ENCODE results near the gene PCNX2. TPM values are rescaled to one million over a fixed set of nuclear protein-coding genes. Genes with fewer than 3 reads are reported as not detected.

The PCNX2 gene, protein sequence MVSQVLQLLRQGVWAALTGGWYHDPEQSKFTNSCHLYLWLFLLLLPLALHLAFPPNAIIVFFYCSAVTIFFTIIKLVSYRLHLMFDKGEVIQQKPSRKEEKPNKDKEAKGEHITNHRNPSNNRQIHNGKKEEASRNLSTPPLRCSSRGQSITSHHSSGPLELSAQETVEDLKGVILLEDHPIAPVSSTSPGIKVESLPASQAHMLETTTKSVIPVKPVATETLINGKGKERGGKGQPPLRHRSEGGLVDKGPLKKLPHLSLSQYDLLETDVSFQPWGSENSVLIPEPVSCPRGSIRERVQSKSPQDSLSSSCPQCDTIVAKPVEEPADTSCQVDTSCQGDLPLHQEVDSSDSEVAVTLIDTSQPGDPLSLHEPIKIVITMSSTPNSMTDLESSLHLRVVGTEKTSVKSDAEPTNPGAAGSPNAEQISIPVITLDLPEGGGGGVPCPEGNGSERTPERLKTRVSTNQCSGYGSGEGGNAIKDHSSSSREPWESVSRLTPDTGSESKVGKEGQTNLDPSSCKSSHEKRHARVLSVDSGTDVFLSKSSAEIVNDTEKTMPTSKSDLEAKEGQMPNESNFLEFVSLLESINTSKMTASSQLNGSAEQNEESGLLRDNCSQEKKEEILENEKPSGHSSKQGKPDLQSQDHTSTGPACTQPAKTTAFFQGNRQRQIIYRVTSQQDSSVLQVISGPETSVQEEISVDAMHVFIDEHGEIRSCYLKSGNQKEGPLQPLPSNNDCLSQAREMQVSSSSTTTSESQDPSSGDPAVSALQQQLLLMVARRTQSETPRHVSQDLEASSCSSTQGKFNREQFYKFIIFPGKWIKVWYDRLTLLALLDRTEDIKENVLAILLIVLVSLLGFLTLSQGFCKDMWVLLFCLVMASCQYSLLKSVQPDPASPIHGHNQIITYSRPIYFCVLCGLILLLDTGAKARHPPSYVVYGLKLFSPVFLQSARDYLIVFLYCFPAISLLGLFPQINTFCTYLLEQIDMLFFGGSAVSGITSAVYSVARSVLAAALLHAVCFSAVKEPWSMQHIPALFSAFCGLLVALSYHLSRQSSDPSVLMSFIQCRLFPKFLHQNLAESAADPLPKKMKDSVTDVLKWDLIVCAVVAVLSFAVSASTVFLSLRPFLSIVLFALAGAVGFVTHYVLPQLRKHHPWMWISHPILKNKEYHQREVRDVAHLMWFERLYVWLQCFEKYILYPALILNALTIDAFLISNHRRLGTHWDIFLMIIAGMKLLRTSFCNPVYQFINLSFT (N-terminal part only)
- 1 to 10 TPM; 5.7 to 9.8 TPM for total RNA-seq
- long read RNA-seq, partial matches to known transcripts = 0 of 3 reads
- long read RNA-seq, other reads (novel, unspliced or antisense) = 3 of 3 reads

DNA sequence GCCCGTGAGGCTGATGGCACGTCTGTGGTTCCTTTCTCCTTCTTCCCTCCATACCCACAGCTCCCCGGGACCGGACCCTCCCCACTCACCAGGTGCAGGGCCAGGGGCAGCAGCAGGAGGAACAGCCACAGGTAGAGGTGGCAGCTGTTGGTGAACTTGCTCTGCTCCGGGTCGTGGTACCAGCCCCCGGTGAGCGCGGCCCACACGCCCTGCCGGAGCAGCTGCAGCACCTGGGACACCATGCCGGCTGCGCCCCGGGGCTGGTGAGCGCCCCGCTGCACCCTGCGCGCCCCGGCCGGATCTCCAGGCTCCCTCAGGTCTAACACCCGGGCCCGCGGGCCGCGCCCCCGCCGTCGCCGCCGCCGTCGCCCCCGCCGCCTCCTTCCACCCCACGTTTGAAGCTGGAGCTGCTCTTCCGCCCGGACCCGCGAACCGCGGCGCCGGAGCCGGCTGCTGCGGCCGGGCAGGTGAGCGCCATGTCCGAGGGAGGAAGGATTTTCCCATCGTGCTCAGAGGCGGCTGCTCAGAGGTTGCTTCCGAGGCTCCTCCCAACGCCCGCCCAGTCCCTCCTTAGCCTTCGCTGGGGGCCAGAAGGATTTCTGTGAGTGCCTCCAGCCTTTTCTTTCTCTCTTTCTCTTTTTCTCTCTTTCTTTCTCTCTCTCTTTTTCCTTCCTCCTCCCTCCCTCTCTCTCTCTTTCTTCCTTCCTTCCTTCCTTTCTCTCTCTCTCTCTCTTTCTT lies at the start of gene PCNX2:
Gene PCNX2 (minus strand): TSS at position 489 of the 738 bp plus-strand sequence. CDS start 247 bp downstream, at position 242.
- DNase-seq (peak; percentile 60 to 73), ATAC-seq (peak; percentile 96)

DNA sequence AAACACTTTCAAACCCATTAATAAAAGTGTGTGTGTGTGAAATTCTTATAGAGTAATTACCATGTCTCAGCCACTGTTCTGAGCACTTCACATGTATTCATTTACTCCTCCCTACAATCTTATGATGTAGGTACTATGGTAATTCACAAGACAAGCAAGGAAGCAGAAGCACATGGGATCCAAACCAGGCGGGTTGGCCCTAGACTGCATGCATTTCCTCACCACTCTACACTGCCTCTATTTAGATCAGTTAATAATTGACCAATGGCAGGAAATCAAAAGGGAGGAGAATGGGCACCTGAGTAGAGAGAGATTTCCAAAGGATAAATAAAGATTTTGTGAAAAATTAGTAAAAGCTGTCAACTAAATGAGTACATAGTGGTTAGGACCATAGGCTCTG lies 47.7 kb upstream of the PCNX2 start:
- intact Hi-C loops (cut with DNase I, micrococcal nuclease) = no loop called here
- DNase-seq = peak; percentile 40 to 71
- peak; percentile 98 for ATAC-seq

More for the DNA sequence above, at the start of gene PCNX2:
- intact Hi-C loops (cut with DNase I, micrococcal nuclease) = no loop called here

DNA sequence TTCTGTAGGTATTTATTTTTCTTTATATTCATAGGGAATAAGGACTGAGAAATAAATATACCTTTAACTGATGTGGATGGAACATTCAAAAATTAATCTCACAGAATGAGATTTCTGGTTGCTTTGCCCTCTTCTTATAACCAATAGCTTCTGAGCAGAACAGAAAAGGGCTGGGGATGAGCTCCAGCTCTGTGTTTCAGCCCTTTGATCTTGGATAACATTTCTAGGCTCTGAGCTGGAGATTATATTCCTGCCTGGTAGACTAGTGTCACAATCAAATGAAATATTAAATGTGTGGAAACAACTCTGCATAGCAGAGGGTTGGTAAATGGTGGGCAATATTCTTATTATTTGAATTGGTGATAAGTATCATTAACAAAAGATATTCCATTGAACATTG lies 46.6 kb upstream of the PCNX2 start:
- ATAC-seq (no peak), DNase-seq (no peak)
- intact Hi-C loops (cut with DNase I, micrococcal nuclease) = no loop called here

DNA sequence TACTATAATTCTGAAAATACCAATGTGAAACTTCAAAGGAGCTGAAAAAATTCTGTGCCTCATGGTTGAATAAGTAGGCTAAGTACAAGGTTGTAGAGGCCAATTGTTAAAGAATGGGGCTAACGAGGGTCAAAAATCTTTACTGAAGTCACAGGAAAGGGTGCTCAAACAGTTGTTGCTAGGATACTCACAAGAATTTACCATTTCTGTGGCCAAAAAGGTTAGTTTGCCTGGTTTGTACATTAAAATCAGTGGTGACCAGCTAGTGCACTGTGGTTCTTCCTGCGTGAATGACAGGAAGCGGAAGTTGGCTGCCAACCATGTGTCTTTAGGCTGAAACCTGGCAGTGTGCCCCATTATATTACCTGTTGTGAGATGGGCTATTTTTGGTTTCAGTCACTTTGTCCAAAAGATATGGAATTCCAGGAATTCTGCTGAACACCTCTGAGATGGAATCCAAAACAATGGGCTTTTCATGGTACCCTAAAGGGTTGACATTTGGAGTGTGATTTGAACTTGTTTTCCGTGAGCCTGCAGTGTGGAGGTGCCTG lies 45.5 kb upstream of the PCNX2 start:
- intact Hi-C loops (cut with DNase I, micrococcal nuclease) = no loop called here
- peak in 1 of 2 donors; percentile 17 for DNase-seq

DNA sequence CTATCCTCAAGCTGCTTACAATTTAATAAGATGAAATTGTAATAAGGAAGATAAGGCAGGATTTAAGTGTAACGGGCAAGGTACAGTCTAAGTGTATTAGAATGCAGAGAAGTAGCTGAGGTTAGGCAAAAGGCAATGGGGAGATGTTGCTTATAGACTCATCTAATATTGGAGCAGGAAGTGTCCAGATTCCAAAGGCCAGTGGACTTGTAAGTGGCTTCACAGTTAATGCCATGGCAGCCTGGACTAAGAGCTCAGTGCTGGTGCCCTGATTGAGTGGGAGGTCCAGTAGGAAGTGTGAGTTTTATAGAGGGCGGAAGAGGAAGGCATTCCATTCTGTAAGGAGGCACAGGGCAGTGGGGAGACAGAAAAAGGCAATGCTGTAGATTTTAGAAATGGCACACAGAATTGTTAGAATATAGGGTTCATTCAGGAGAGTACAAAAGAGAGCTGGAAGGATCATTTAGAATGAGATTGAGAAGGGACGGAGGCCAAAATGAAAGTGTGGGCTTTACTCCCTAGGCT lies 44.6 kb upstream of the PCNX2 start:
- intact Hi-C loops (cut with DNase I, micrococcal nuclease) = no loop called here
- DNase-seq (no peak), ATAC-seq (peak; percentile 40)

More for the DNA sequence above, 45.5 kb upstream of the PCNX2 start:
- ATAC-seq = no peak

DNA sequence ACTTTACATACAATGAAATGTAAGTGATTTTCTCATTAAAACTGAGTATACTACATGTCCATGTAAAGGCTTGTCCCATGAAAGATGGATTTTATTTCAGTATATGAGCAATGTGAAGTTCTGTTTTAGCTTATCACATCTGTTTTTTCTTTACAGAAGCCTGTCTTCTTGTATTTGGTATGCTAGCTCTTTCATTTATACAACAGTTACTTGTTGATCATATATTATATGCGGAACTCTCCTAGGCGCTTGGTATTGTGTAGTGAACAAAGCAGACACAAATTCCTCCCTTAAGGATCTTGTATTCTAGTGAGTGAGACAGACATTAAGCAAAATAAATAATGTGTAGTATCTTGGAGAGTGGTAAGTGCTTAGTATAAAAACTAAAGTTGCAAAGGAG lies 42.6 kb upstream of the PCNX2 start:
- intact Hi-C loops (cut with DNase I, micrococcal nuclease) = no loop called here
- DNase-seq = no peak
- no peak for ATAC-seq

DNA sequence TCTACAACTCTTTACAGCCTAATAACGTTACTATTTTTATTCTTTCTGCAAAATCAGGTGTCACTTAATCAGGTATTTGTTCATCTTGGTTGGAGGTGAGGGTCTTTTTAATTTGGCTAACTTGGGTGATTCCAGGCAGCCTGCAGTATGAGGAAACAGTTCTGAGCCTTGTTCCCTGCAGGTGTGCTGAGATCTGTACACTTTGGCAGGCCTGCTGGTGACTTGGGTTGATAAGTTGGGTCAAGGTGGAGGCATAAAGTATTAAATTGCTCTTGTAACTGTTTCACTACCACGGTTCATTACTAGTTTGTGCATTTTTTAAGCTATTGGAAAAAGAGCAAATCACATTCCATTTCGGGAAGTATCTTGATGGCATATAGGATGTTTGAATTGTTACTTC lies 42.0 kb upstream of the PCNX2 start:
- DNase-seq = peak; percentile 28 to 39
- peak; percentile 82 for ATAC-seq

DNA sequence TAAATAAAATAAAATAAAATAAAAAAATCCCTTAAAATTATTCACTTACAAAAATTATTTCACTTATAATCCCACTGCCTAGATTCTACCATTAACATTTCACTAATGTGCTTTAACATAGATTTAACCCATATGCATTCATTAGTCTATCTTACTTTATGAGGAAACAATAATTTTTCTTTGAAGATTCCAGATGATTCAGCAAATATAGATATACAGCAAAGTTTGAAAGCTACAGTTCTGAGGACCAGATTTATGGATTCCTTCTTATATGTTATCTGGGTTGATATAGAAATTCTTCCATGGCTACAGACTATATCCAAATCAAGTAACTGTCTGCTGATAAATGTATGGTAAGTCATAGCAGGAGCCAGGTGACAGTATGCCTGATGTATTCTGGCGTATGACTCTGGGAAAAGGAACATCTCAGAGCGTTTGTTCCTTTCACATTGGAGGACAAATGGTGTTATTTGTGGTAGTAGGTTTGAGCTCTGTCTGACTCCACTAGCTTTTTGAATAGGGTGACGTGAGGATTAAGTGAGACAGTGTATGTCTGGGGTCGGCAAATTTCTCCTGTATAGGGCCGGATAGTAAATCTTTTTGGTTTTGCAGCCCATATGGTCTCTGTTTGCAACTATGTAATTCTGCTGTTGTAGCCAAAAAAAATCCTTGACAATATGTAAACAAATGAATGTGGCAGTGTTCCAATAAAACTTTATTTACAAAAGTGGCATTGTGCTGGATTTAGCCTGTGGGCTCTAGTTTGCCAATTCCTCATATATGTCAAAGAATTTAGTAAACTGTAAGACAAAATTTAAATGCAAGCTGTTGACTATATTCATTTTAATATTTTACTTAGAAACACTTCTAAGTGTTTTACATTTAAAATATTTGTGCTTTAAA lies 41.3 kb upstream of the PCNX2 start:
- no peak for ATAC-seq
- intact Hi-C loops (cut with DNase I, micrococcal nuclease) = no loop called here
- no peak for DNase-seq

More for the DNA sequence above, 42.0 kb upstream of the PCNX2 start:
- intact Hi-C loops (cut with DNase I, micrococcal nuclease) = no loop called here

DNA sequence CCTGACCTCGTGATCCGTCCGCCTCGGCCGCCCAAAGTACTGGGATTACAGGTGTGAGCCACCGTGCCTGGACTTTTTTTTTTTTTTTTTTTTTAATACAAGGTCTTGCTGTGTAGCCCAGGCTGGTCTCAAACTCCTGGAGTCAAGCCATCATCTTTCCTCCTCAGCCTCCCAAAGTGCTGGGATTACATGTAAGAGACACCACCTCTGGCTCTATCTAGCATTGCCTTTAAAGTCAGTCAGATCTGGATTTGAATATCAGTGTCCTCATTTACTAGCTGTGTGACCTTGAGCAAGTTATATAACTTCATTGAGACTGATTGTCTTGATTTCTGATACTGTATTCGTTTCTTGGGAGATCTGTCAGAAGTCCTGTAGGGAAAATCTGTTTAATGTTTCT lies 38.6 kb upstream of the PCNX2 start:
- intact Hi-C loops (cut with DNase I, micrococcal nuclease) = no loop called here
- DNase-seq (no peak), ATAC-seq (peak; percentile 43)

DNA sequence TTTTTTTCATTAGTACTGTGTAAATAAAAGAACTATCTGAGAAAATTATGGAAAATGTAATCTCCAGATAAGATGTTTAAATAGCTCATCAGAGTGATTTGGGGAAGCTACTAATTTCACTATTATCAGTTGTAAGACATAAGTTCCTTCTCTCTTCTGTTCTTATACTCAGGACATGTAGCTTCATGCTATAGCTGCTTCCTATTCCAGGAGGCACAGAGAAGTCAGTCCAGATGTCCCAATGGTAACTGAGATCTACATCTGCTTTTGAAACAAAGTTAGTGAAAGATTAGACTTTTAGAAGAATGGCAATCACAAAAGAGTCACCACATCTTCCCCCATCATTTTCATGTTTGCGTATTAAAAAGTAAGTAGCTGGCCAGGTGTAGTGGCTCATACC lies 37.6 kb upstream of the PCNX2 start:
- intact Hi-C loops (cut with DNase I, micrococcal nuclease) = no loop called here
- DNase-seq (no peak), ATAC-seq (no peak)

DNA sequence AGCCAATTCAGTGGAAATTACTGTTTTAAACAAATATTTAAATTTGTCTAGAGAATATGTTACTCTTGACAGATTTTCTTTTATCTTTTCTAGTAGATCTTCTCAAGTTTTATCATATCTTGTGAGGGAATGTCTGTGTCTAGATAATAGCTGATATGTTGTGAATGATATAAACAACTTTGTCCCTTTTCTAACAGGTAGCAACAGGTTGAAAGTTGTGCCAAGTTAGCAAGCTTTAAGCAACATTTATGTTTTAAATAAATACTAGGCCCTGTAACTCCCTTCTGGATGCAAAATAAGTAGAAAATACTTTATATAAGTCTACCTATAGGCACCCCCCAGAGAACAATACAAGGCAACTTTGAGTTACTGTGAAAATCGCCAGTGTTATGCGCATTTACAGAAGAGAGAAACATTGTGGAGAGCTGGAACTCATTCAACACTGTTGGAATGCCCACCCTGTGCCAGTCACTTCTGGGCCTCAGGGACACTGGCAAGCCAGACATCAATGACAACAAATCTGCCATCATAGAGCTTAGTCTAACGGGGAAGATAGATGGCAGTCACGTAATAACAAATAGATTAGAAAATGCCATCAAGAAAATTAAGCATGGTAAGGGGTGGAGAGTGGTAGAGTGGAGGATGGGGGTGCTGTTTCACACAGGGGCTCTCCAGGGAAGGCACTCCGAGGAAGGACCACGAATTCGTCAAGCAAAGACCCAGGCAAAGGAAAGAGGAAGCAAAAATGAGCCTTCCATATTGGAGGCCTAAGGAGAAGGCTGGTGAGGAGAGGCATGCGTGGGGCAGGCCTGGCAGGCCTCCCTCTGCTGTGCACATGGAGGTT lies 36.4 kb upstream of the PCNX2 start:
- DNase-seq (no peak), ATAC-seq (no peak)
- intact Hi-C loops (cut with DNase I, micrococcal nuclease) = no loop called here

DNA sequence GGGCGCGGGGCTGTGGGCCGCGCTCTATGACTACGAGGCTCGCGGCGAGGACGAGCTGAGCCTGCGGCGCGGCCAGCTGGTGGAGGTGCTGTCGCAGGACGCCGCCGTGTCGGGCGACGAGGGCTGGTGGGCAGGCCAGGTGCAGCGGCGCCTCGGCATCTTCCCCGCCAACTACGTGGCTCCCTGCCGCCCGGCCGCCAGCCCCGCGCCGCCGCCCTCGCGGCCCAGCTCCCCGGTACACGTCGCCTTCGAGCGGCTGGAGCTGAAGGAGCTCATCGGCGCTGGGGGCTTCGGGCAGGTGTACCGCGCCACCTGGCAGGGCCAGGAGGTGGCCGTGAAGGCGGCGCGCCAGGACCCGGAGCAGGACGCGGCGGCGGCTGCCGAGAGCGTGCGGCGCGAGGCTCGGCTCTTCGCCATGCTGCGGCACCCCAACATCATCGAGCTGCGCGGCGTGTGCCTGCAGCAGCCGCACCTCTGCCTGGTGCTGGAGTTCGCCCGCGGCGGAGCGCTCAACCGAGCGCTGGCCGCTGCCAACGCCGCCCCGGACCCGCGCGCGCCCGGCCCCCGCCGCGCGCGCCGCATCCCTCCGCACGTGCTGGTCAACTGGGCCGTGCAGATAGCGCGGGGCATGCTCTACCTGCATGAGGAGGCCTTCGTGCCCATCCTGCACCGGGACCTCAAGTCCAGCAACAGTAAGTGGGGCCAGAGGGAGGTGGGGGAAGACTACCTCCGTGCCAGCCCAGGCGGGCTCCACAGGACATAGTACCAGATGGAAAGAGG lies 32.8 kb upstream of the PCNX2 start:
- peak; percentile 37 to 53 for DNase-seq
- peak; percentile 28 for ATAC-seq
- intact Hi-C loops (cut with DNase I, micrococcal nuclease) = no loop called here

DNA sequence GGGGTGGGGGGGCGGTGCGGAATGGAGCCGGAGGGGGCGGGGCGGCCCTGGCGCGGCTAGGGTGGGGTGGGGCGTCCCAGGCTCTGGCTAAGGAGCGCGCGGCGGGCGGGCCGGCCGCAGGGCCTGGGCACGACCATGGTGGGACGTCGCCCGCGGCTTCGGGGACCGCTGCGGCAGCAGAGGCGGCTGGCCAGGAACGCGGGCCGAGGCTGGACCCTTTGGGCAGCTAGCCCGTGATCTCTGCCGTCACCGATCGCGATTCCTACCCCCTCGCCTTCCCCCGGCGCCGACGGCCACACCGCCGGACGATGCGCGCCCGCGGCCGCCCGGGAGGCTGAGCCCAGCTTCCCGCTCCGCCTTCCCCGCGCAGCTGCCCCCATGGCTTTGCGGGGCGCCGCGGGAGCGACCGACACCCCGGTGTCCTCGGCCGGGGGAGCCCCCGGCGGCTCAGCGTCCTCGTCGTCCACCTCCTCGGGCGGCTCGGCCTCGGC lies 32.2 kb upstream of the PCNX2 start, which contains the start of gene MAP3K21:
Gene MAP3K21 (plus strand): TSS at position 74 of the 491 bp plus-strand sequence. CDS start 305 bp downstream, at position 379.
- DNase-seq (no peak), ATAC-seq (peak; percentile 65)
- intact Hi-C loops (cut with DNase I, micrococcal nuclease) = no loop called here

DNA sequence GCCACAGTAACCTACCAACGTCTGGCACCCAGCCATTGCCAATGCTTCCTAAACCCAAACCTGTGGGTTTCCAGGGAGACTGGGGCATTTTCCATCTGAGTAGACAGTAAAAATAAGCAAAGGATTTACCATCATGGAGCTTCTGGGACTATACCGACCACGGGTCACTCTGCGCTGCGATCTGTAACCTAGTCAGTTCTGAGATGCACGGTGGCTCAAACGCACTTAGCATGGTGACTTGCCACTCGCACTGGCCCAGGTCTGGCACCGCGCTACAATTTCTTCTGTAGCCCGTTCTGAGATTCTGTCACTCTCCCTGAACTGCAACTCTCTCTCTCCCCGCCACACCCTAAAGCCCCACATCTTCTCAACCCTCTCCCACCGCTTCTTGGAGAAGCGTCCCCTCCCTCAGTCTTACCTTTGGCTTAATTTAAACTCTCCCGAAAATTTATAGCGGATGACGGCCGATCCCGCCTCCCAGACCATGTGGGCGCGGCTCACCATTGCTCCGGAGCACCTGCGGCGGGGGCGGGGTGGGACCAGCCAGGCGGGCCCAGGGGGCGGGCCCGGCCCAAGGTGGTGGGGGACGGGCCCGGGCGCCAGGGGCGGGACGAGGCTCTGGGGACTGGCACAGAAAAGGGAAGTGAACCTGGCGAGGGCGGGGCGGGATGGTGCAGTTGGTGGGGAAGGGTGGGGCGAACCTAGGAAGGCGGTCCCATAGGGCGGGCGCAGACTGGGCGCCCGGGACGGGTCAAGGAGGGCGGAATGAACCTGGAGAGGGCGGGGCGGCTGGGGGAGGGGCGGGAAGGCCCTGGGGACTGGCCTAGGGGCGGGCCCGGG lies 31.5 kb upstream of the PCNX2 start:
- intact Hi-C loops (cut with DNase I, micrococcal nuclease) = no loop called here
- ATAC-seq (peak; percentile 88), DNase-seq (peak; percentile 98)
